ENCODE measurements around the gene TBC1D21.

DNA sequence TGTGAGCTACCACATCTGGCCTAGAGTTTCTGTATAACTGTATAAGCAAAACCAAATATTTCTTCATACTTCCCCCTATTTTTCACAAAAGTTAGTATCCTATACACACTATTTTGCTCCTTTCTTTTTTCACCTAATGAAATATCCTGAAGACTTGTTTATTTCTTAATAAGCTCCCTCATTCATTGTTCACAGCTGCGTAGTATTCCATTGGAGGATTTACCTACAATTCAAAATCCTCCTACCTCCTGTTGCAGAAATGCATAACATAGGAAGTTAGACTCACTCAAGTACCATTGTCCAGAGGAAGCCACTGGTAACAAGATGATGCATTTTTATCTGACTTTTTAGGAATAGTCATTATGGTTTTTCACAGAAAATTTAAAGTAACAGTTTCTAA, 29.6 kb upstream of the TBC1D21 start:
- TF ChIP-seq POLR2A (IDR thresholded peaks at IDR 0.05) = no peak
- TF ChIP-seq, protein P1, sequence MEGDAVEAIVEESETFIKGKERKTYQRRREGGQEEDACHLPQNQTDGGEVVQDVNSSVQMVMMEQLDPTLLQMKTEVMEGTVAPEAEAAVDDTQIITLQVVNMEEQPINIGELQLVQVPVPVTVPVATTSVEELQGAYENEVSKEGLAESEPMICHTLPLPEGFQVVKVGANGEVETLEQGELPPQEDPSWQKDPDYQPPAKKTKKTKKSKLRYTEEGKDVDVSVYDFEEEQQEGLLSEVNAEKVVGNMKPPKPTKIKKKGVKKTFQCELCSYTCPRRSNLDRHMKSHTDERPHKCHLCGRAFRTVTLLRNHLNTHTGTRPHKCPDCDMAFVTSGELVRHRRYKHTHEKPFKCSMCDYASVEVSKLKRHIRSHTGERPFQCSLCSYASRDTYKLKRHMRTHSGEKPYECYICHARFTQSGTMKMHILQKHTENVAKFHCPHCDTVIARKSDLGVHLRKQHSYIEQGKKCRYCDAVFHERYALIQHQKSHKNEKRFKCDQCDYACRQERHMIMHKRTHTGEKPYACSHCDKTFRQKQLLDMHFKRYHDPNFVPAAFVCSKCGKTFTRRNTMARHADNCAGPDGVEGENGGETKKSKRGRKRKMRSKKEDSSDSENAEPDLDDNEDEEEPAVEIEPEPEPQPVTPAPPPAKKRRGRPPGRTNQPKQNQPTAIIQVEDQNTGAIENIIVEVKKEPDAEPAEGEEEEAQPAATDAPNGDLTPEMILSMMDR (IDR thresholded peaks at IDR 0.05) = no peak
